Hepatic stellate cell (primary cell): ENCODE measurements around the gene FBXL2.
A peak's percentile ranks its signal among the peaks of the same experiment; 100 is the strongest.

Experiments used
- DNase-seq: peaks from one replicate; pipeline ENCODE4 v3.0.0; 2011; ENCODE audit warnings: low spot score

The FBXL2 gene, protein sequence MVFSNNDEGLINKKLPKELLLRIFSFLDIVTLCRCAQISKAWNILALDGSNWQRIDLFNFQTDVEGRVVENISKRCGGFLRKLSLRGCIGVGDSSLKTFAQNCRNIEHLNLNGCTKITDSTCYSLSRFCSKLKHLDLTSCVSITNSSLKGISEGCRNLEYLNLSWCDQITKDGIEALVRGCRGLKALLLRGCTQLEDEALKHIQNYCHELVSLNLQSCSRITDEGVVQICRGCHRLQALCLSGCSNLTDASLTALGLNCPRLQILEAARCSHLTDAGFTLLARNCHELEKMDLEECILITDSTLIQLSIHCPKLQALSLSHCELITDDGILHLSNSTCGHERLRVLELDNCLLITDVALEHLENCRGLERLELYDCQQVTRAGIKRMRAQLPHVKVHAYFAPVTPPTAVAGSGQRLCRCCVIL

DNA sequence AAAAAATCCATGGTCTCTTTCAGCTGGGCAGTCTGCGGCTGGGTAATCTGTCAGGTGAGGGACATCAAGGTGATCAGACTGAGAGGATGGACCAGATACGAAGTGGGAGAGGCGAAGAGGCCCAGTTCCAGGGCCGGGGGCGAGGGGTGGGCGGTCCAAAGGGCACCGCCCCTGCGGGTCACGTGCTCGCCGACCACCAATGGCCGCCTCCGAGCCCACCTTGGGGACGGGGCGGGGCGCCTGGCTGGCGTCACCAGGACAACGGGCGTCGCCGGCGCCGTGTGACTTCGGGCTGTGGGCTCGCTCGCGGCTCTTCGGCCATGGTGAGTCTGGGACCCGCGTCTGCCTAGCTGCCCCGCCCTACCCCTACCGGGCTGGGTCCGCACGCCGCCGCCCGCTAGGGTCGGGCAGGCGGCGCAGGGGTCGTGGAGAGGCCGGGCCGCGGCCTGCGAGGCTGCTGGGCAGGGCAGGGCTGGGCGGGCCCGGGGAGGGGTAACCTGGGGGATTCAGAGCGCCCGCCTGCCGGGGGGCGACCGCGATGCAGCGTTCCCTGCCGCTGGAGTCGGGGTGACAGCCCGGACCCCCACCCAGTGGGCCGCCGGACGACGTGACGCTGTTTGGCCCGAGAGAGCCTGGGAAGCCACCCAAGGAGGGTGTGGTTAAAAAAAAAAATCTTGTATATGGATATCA, at the start of gene FBXL2:
Gene FBXL2 (plus strand): TSS at position 250 of the 690 bp plus-strand sequence. CDS start 71 bp downstream, at position 321.
- peak; percentile 84 for DNase-seq

DNA sequence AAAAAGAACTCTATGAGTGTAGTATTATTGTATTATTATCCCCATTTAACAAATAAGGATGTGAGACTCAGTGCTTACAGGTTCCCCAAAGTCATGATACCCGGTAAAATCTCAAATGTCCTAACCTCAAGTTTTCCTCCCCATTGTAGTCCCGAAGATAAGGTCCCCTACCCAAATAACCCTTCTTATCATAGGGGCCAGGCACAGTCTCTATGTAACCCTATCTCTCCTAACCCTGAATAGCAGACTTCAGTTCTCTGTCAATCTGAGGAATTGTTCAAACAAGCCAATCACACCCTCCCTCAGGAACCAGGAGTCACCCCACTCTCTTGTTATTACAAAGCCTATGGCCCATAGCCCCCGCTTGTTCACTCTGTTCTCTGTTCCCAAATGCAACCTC, 48.2 kb upstream of the FBXL2 start:
- DNase-seq: no peak

DNA sequence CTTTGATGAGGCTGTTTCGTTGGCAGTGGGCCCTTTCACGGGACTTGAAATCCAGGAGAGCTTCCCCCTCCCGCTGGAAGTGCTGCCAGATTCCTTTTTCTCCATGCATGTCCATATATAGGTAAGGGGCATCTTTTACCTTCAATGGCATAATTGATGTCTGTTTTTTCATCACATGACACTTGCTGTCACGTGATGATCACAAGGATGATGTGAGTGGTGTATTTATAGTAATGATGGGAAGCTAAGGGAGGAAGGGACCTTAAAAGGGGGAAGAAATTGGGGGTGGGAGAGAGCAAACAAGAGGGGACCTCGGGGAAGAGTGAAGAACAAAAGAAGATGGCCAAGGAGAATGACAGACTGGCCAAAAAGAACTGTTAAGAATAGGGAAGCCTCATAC, 47.3 kb upstream of the FBXL2 start:
- DNase-seq: no peak

DNA sequence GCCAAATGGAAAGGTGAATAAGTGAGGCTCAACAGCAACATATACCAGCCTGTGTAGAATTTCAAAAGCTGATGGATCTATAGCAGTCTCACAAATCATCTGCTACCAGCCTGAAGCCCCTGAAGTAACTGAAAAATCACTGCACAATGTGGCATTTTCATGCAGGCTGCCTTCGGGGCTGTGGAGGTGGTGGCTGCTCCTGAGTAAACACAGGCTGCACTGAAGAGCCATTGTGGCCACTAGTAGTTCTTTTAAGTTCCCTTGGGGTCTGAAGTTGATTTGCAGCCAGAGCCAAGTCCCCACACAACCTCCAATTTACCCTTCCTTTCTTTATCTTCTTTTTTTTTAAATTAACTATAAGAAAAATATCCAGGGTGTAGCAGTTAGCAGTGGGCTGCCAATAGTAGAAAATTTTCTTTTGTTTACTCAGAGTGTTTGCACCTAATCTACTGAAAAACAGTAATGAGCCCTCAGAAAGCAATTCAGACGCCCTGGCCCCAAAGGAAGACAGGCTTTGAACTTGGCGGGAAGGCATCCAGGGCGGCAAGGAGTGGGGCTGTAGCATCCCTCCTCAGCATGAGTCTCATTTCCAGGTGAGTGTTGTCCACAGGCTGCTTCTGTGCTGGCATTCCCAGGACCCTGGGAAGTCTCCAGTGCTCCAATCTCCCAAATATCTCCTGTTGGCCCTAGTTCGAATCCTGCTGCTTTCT, 45.3 kb upstream of the FBXL2 start:
- DNase-seq: no peak

DNA sequence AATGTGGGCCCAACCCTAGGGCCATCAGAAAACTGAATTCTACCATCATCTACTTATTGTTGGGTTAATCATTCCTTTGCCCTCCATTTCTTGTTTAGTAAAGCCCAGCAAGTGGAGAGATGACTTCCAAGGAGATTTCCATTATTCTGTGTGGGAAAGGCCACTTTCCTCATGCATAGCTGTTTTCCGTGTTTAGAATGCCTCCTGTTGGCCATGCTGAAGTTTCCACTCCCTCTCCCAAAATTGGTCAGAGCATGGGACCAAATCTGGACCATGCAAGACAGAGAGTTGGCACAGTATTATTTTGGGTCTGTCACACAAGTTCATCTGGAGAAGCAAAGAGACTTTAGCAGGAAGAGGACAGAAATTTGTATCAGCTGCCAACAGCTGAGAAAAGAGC, 43.4 kb upstream of the FBXL2 start:
- no peak for DNase-seq

DNA sequence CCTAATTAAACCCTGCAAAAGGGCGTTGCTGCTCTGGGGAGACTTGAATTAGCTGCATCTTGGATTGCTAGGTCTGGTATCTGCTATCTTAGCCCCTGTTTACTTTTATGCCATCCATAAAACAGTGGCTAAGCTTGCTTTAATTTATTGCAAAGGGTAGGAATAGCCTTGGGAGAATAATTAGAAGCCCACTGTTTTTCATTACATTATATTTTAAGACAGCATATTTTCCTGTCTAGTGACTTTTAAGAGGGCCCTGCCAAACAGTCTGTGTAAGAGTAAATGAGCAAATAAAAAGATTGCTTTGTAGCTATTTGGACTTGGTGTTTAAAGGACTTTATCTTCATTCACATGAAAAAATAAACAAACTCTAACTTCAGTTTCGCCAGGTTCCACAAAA, 41.2 kb upstream of the FBXL2 start:
- DNase-seq: no peak

DNA sequence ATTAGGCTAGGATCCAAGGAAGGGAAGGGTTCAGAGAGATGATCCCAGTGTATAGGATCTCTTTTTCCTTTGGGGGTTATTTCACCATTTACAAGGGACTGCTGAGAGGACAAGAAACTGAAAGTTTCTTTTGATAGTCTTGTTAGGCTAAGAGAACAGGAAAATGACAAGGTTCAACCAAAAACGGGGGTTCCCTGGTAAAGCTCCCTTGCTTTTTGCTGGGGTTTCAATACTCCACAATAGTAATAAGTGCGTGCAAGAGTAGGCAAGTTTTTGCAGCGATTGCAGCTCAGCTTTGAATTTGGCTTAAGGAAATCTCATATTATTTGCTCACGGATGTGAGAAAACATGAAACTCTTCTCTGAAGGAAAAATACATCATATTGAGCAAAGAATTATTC, 39.8 kb upstream of the FBXL2 start:
- DNase-seq: no peak

DNA sequence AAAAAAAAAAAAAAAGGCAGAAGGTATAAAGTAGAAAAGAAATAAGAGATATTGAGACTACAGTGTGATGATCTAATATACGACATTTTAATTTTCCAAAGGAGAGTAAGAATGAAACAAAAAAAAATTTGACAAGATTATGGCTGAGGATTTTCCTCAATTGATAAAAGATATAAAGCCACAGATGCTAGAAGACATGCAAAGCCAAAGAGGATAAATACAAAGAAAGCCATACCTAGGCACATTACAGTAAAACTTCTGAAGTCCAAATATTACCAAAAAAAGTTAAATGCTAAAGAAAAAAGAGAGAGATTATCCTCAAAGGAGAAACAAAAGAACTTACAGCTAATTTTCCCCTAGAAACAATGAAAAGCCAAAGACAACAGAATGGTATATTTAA, 38.3 kb upstream of the FBXL2 start:
- no peak for DNase-seq

DNA sequence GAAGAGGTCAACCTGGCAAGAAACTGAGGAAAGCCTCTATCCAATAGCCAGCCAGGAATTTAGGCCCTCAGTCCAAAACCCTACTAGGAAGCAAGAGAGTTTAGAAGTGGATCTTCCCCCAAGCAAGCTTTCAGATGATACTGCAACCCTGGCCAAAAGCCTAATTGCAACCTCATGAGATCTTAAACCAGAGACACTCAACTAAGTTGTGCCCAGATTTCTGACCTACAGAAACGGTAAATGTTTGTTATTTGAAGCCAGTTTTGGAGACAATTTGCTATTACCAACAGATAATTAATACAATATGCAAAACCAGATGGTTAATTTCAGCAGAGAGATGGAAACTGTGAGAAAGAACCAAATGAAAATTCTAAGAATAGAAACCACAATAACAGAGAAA, 37.0 kb upstream of the FBXL2 start:
- DNase-seq: no peak

DNA sequence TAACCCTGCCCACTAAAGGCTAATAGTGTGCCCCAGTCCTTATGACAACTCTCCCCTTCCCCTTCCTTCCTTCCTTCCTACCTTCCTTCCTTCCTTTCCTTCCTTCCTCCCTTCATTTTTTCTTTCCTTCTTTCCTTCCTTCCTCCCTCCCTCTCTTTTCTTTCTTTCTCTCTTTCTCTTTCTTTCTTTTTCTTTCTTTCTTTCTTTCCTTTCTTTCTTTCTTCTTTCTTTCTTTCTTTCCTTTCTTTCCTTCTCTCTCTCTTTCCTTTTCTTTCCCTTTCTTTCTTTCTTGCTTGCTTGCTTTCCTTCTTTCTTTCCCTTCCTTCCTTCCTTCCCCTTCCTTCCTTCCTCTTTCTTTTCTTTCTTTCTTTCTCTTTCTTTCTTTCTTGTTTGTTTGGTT, 30.5 kb upstream of the FBXL2 start:
- no peak for DNase-seq

DNA sequence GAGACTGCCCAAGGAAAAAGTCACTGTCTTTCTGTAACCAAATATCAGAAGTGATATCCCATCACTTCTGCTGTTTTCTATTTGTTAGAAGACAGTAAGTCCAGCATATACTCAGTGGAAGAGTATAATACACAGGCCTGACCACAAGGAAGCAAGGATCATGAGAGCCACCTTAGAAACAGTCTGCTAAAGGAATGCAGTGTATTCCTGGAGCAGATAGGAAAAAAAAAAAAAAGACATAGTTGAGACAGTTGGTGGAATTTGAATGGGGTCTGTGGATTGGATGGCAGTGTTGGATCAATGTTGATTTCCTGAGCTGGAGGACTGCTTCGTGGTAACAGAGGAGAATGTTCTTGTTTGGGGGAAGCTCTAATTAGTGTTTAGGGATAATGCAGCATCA, 26.5 kb upstream of the FBXL2 start:
- peak; percentile 19 for DNase-seq

DNA sequence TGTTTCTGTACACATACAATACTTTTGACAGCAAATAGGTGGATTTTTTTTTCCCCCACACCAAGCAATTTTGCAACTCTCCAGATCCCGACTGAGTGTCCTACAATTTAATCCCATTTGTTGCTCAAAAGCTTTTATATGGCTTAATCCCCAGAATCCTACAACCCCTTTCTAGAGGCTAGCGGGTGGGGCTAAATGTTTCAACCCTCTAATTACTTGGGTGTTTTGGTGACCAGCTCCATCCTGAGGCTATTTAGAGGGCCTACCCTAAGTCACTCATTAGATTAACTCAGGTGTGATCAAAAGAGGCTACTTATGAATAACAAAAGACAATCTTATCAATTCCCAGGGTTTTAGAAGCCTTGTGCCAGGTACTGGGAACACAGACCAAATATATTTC, 21.0 kb upstream of the FBXL2 start:
- no peak for DNase-seq

DNA sequence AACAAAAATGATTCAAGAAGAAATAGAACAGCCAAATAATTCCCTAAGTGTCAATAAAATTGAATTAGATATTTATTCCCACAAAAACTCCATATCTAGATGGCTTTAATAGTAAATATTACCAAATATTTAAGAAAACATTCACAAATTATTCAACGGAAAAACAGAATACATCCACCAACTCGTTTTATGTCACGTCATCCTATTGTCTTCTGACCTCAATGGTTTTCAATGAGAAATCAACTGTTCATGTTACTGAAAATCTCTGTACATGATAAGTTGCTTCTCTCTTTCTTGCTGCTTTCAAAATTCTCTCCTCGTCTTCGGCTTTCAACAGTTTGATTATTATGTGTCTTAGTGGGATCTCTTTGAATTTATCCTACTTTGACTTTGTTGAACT, 17.1 kb upstream of the FBXL2 start:
- no peak for DNase-seq

DNA sequence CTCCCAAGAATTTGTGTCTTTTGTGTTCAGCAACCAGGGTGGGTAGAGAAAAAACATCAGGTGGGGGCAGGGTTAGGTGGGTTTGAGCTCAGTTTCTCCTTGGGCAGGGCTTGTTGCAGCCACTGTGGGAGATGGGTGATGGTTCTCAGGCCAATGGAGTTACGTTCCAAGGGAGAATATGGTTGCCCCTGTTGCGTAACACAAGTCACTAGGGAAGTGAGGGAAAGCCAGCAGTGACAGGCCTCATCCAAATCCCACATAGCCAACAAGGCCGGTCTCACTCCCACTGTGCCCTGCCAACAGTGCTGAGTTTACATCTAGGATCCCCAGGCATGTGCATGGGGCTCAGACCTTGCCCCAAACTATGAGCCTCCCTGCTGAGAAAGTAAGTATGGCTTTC, 7.9 kb upstream of the FBXL2 start:
- DNase-seq: no peak

DNA sequence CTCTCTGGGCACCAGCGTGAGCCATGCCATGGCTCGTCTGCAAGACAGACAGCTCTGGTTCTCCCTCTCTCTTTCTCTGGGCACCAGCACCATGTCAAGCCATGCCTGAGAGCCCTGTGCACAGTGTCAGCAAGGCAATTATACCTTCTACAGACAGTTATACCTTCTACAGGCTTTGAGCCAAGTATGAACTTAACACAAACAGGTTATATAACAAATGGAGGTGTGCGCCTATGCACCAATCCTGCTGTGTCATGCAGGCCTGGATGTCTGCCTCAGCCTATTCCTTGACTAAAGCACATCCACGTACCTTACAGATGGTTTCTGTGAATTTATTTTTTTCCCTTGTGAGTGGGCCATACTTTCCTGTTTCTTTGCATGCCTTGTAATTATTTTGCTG, 5.9 kb upstream of the FBXL2 start:
- DNase-seq: no peak

DNA sequence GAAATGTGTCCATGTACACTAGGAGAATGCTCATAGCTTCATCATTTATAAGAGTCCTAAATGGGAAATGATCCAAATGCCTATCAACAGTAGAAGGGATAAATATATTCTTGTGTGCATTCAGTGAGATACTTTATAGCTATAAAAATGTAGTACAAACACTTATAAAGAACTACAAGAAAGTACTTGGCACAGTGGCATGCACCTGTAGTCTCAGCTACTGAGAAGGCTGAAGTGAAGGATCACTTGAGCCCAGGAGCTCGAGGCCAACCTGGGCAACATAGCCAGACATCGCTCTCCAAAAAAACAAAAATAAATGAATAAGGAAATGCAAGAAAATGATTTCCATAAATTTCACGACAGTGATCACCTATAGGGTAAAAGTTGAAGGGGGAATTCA, 3.6 kb upstream of the FBXL2 start:
- DNase-seq: no peak

DNA sequence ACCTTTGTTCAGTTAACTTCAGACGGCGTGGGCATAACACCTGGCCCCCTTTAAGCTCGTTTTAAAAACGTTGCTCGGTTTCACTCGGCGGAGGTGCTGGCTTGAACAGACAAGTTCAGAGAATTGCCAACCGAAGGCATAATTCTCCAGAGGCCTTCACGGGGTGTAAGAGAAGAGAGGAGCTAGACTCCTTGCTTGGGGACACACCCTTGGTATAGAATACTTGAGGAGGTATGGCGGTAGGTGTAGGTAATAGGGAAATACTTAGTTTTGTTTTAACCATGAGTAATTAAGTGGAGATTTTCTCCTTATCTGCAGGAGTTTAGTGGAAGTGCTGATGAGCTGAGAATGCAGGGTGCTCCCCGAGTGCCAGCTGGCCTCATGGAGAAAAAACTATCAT, 921 bp downstream of the FBXL2 start:
- peak; percentile 14 for DNase-seq

DNA sequence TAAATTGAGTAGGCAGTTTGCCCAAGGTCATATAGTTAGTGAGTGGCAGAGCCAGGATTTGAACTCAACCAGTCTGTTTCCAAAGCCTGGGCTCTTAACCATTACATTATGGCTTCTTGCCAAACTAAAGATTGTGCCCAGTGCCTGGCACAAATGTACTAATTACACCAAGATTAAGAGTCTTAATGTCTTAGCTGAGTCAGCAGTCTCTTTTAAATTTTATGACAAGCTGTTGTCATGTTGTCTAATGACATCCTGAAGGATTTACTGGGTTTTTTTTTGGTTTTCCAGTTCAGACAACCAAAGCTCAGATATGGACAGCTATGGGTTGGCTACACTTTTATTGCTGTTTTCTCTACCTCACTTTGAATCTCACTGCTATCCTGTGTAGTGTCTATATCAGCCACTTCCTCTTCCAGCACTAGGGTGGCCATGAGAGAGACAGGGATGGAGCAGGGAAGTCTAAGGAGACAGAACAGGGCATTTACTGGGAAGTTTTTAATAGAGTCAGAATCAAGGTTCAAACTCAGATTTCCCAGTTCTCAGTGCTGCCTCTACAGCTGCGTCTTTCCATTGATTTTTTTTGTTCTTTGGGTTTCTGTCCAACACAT, 10.5 kb downstream of the FBXL2 start:
- no peak for DNase-seq

DNA sequence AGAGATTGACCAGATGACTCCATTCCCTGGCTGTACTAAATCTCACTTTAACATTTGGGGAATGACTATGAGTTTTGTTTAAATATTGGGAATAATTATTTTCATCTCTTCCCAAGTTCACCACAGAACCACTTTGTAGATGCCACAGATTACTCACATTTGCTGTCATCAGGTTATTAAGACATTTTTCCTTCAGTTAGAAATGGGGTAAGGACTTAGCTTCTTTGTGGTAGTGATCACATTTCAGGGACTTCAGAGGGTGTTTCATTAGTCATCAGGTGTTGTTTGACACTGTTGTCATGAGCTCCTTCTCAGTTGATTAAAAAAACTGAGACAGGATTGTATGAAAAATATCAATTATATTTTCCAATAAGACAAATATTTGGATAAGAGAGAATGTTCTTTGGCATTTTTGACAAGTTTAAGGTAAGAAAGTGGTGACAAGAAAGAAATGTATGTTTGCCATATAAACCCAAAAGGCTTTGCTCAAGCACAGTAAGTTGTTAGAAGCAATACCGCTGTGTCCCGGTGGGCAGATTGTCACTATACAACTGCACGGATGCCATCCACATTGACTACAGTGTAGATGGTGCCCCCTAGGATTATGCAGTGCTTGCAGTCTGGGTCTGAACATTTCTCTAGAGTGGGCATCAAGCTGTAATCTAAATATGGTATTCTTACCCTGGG, 22.3 kb downstream of the FBXL2 start:
- DNase-seq: peak; percentile 14

DNA sequence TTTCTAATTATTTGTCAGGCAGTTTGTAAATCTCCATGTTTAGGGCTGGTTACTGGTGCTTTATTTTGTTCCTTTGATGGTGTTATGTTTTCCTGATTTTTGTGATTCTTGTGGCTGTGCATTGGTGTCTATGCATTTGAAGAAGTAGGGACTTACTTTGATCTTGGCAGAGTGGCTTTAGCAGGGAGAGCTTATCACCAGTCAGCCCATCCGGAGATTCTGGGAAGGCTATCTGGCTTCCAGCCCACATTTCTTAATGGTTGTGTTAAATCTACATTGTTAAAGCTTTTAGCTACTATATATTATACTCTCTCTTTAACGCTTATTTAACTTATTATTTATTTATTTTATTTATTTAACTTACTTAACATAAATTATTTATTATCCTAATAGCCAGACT, 35.1 kb downstream of the FBXL2 start:
- DNase-seq: no peak

DNA sequence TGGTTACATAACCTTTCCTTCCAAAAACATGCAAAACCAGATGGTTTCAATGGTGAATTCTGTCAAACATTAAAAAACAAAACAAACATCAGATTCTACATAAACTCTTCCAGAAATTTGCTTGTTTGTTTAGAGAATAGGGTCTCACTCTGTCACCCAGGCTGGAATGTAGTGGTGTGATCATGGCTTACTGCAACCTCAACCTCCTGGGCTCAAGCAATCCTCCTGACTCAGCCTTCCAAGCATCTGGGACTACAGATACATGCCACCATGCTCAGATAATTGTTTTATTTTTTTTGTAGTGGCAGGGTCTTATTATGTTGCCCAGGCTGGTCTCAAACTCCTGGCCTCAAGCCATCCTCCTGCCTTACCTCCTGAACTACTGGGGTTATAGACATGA, 36.1 kb downstream of the FBXL2 start:
- DNase-seq: no peak

DNA sequence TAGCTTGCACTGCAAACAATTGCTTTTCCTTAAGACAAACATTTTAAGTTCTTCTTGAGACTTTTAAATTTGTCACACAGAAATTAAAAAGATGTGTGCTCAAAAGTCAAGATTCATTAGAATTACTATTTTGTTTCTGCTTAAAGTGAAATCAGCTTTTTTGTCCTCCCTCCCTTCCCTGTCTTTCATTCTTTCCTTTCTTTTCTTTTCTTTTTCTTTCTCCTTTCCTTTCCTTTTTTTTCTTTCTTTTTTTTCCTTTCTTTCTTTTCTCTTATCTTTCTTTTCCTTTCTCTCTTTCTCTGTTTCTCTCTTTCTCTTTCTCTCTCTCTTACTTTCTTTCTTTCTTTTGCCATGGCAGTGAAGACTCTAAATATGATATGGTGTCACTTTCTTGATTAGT, 37.8 kb downstream of the FBXL2 start:
- DNase-seq: no peak
